HG03045 (cell line): ENCODE results near the gene SLC10A7.

ENCODE experiments used
- ATAC-seq: cut with Tn5 transposase; IDR thresholded peaks from one replicate; pipeline ENCODE4 v1.9.1; 2021; ENCODE audit warnings: mild to moderate bottlenecking, moderate library complexity; ENCODE audit not compliant: unreplicated experiment

The SLC10A7 gene

GRCh38 chr4:146442801-146443200 is 78.9 kb downstream of the SLC10A7 start:
- ATAC-seq: no peak

- ATAC-seq: no peak
Measured at GRCh38 chr4:146439999-146440398, 81.7 kb downstream of the SLC10A7 start.

GRCh38 chr4:146439437-146439836 is 82.3 kb downstream of the SLC10A7 start:
- ATAC-seq: no peak

GRCh38 chr4:146437778-146438177 is 84.0 kb downstream of the SLC10A7 start:
- no peak for ATAC-seq

- ATAC-seq: no peak
Measured at GRCh38 chr4:146436423-146437162, 85.1 kb downstream of the SLC10A7 start.

- no peak for ATAC-seq
Measured at GRCh38 chr4:146435962-146436361, 85.8 kb downstream of the SLC10A7 start.

- ATAC-seq: no peak
Measured at GRCh38 chr4:146432065-146432464, 89.7 kb downstream of the SLC10A7 start.

- ATAC-seq: no peak
Measured at GRCh38 chr4:146428298-146428697, 93.4 kb downstream of the SLC10A7 start.

- no peak for ATAC-seq
Measured at GRCh38 chr4:146417822-146418221, 103.9 kb downstream of the SLC10A7 start.

- ATAC-seq: no peak
Measured at GRCh38 chr4:146415829-146416228, 105.9 kb downstream of the SLC10A7 start.

GRCh38 chr4:146407669-146408084 is 114.1 kb downstream of the SLC10A7 start:
- no peak for ATAC-seq

- ATAC-seq: no peak
Measured at GRCh38 chr4:146407257-146407656, 114.5 kb downstream of the SLC10A7 start.

GRCh38 chr4:146401274-146401673 is 120.5 kb downstream of the SLC10A7 start:
- ATAC-seq: no peak

- no peak for ATAC-seq
Measured at GRCh38 chr4:146398896-146399445, 122.8 kb downstream of the SLC10A7 start.

- no peak for ATAC-seq
Measured at GRCh38 chr4:146398404-146398803, 123.3 kb downstream of the SLC10A7 start.

- no peak for ATAC-seq
Measured at GRCh38 chr4:146389561-146389960, 132.2 kb downstream of the SLC10A7 start.

- ATAC-seq: no peak
Measured at GRCh38 chr4:146382194-146382593, 139.5 kb downstream of the SLC10A7 start.

- no peak for ATAC-seq
Measured at GRCh38 chr4:146381263-146381872, 140.4 kb downstream of the SLC10A7 start.

- no peak for ATAC-seq
Measured at GRCh38 chr4:146379744-146380143, 142.0 kb downstream of the SLC10A7 start.

- ATAC-seq: no peak
Measured at GRCh38 chr4:146371812-146372211, 149.9 kb downstream of the SLC10A7 start.

- no peak for ATAC-seq
Measured at GRCh38 chr4:146370841-146371240, 150.9 kb downstream of the SLC10A7 start.

GRCh38 chr4:146369446-146369845 is 152.3 kb downstream of the SLC10A7 start:
- ATAC-seq: no peak
